ENCODE results near the gene ALOX15. TPM values are rescaled to one million over a fixed set of nuclear protein-coding genes. Genes with fewer than 3 reads are reported as not detected.

ALOX15 gene
- total RNA-seq, 2 donors from 2014 or later = not detected

DNA sequence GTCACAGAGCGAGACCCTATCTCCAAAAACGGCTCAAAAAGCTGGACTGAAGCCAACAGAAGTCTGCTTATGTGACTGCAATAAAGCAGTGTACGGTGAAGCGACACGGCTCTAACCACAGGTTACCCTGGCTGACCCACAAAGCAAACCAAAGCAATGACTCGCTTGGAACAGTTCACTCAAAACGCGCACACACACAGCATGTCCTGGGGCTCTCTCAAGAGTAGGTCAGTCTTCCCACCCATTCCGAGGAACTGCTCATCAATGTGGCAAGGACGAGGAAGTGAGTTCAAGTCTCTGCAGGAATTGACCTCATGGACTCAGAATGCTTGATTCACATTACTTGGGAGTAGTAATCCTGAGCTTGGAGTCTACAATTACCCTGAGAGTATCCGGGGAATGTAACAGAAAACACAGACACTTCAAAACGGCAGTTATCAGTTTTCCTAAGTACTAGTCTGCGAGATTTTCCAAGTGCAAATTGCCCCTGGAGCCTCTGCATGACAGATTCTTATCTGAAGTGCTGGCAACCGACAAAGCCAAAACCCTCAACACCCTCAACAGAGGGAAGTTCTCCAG lies 37.1 kb upstream of the ALOX15 start:
- no peaks in the 10 kb centered on the region for H3K27me3 ChIP-seq
- peaks cover 0 to 50% of the 10 kb centered on the region in 2 donors for H3K36me3 ChIP-seq (replicated peaks in 1 of 2; ENCODE audit: insufficient read depth in 1 of 2, low read depth in 2 of 2)
- DNase-seq (peak in 1 of 4 donors; percentile 8), ATAC-seq (no peak)
- intact Hi-C loops (cut with DNase I) = no loop called here
- 57 to 64% methylated on average over 11 to 14 of the region's 14 CpGs for WGBS, 2 donors
- TF ChIP-seq, protein P1, sequence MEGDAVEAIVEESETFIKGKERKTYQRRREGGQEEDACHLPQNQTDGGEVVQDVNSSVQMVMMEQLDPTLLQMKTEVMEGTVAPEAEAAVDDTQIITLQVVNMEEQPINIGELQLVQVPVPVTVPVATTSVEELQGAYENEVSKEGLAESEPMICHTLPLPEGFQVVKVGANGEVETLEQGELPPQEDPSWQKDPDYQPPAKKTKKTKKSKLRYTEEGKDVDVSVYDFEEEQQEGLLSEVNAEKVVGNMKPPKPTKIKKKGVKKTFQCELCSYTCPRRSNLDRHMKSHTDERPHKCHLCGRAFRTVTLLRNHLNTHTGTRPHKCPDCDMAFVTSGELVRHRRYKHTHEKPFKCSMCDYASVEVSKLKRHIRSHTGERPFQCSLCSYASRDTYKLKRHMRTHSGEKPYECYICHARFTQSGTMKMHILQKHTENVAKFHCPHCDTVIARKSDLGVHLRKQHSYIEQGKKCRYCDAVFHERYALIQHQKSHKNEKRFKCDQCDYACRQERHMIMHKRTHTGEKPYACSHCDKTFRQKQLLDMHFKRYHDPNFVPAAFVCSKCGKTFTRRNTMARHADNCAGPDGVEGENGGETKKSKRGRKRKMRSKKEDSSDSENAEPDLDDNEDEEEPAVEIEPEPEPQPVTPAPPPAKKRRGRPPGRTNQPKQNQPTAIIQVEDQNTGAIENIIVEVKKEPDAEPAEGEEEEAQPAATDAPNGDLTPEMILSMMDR (IDR thresholded peaks at IDR 0.05) = no peak
- no peak for TF ChIP-seq POLR2A (IDR thresholded peaks at IDR 0.05)
- no peak overlapping the region for H3K4me3 ChIP-seq
- no peaks in the 10 kb centered on the region for H3K9me3 ChIP-seq
- H3K27ac ChIP-seq = no peak overlapping the region
- H3K4me1 ChIP-seq = no peaks in the 10 kb centered on the region

DNA sequence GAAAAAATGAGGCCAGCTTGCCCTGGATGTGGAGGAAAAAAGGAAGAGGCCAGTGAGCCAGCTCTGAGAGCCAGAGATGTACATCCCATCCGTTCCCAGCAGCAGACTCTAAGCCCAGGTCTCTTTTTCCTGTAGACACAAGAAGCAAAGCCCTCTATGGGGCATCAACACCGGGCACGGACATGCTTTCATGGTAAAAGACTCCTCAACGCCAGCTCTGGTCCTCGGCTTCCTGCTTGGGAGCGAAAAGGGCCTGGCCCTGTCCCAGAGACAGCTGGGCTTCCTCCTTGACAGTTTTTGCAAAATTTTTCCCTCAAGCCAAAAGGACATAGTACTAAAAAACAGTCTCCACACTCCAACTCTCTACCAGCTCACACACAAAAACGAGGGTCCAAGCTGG lies 35.3 kb upstream of the ALOX15 start:
- H3K4me1 ChIP-seq = no peaks in the 10 kb centered on the region
- DNase-seq (no peak), ATAC-seq (no peak)
- H3K9me3 ChIP-seq = no peaks in the 10 kb centered on the region
- no peak overlapping the region for H3K27ac ChIP-seq
- intact Hi-C loops (cut with DNase I) = no loop called here
- 80 to 81% methylated on average over 7 of the region's 7 CpGs for WGBS, 2 donors
- peaks cover 0 to 45% of the 10 kb centered on the region in 2 donors for H3K36me3 ChIP-seq (replicated peaks in 1 of 2; ENCODE audit: insufficient read depth in 1 of 2, low read depth in 2 of 2)
- H3K27me3 ChIP-seq = no peaks in the 10 kb centered on the region
- no peak overlapping the region for H3K4me3 ChIP-seq
- TF ChIP-seq, protein P1 (IDR thresholded peaks at IDR 0.05) = no peak
- no peak for TF ChIP-seq POLR2A (IDR thresholded peaks at IDR 0.05)

DNA sequence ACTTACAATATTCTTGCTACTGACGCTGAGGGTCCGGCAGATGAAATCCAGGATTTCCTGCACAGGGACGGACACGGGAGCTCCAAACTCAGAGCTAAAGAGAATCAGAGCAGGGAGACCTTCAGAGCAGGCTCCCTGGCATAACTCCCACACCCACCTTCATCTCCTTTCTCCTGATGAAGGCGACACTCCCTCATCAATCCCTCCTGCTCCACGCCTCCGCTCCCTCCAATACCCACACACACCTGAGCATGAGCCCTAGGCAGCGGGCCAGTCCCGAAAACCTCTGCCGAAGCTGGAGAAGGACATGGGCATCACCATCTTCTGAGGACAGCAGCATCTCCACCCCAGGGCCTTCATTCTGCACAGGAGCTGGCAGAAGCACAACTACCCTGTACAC lies 34.3 kb upstream of the ALOX15 start:
- peaks cover 0 to 42% of the 10 kb centered on the region in 2 donors for H3K36me3 ChIP-seq (replicated peaks in 1 of 2; ENCODE audit: insufficient read depth in 1 of 2, low read depth in 2 of 2)
- 85 to 97% methylated on average over 9 to 10 of the region's 10 CpGs for WGBS, 2 donors

DNA sequence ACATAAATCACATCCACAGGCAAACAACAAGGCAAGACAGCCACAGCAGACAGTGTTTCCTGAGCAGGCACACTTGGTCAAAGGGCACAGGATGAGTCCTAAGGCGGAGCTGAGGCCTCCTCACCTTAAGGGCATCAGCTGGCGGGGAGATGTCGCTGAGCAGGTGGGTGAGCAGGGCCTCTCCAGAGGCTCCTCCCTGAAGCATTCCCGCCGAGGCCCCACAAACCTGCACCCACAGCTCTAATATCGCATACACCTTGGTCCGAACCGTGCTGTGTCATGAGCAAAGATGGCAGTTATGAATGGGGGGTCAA lies 33.2 kb upstream of the ALOX15 start:
- WGBS, 2 donors = 89 to 94% methylated on average over 5 to 8 of the region's 8 CpGs
- TF ChIP-seq, protein P1 (IDR thresholded peaks at IDR 0.05) = no peak
- TF ChIP-seq POLR2A (IDR thresholded peaks at IDR 0.05) = no peak
- no peak for DNase-seq
- Histone ChIP-seq H3K9me3 (no peaks in the 10 kb centered on the region), H3K27me3 (no peaks in the 10 kb centered on the region), H3K4me1 (no peaks in the 10 kb centered on the region), H3K27ac (no peak overlapping the region), H3K36me3 (replicated peaks in 1 of 2; ENCODE audit: insufficient read depth in 1 of 2, low read depth in 2 of 2) (peaks cover 0 to 39% of the 10 kb centered on the region in 2 donors), H3K4me3 (no peak overlapping the region)
- no peak for ATAC-seq
- intact Hi-C loops (cut with DNase I) = no loop called here

More for the DNA sequence above, 34.3 kb upstream of the ALOX15 start:
- intact Hi-C loops (cut with DNase I) = no loop called here
- H3K4me3 ChIP-seq = no peak overlapping the region
- DNase-seq (no peak), ATAC-seq (no peak)
- no peak for TF ChIP-seq POLR2A (IDR thresholded peaks at IDR 0.05)
- TF ChIP-seq, protein P1 (IDR thresholded peaks at IDR 0.05) = no peak
- H3K9me3 ChIP-seq = no peaks in the 10 kb centered on the region
- no peaks in the 10 kb centered on the region for H3K27me3 ChIP-seq
- no peak overlapping the region for H3K27ac ChIP-seq
- no peaks in the 10 kb centered on the region for H3K4me1 ChIP-seq

DNA sequence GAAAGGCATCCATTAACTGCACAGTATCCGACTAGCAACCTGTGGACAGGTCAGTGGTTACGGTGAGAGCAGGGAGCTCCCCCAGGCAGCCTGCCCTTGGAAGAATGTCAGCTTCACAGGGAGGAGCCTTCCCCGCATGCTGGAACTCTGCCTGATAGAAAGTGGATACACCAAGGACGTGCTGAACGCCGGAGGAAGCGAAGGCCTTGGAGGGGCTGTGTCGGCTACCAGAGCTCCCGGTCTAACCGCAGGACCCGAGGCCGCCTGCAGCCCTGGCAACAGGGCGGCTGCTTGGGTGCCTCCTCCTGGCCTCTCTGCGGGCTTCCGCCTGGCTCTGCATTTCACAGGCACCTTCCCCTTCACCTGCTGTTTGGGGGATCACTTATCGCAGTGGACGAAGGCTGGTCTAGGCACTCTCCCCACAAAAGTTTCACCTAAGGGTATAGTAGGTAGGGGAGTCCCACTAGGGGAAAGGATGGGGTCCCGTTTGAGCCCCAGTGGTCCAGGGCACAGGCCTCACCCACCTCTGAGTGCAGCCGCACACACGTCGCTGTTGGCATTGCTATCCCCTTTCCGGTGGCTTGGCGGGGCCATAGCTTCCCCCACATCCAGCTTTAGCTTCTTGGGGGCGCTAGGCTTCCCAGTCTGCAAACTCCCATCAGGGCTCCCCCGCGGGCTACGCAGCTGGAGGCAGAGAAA lies 32.7 kb upstream of the ALOX15 start:
- no peak for ATAC-seq
- no peak for TF ChIP-seq POLR2A (IDR thresholded peaks at IDR 0.05)
- TF ChIP-seq, protein P1 (IDR thresholded peaks at IDR 0.05) = no peak
- DNase-seq = no peak
- Histone ChIP-seq H3K4me3 (no peak overlapping the region), H3K27me3 (no peaks in the 10 kb centered on the region), H3K27ac (no peak overlapping the region), H3K36me3 (replicated peaks in 1 of 2; ENCODE audit: insufficient read depth in 1 of 2, low read depth in 2 of 2) (peaks cover 0 to 39% of the 10 kb centered on the region in 2 donors), H3K4me1 (no peaks in the 10 kb centered on the region), H3K9me3 (no peaks in the 10 kb centered on the region)
- WGBS, 2 donors = 91 to 92% methylated on average over 18 to 27 of the region's 27 CpGs
- intact Hi-C loops (cut with DNase I) = no loop called here
